ENCODE measurements around the gene GPRIN2. TPM values are rescaled to one million over a fixed set of nuclear protein-coding genes. Genes with fewer than 3 reads are reported as not detected.

GPRIN2 gene
- total RNA-seq, 1 experiment from 2014 or later, result 10.5 TPM

- Histone ChIP-seq H2BK5ac (ENCODE audit: insufficient read length, low read length) (no peak overlapping the region), H2BK15ac (ENCODE audit: low read depth, low read length) (no peak overlapping the region), H3K27ac (ENCODE audit: insufficient read length, low read depth, low read length) (no peak overlapping the region), H3K79me1 (ENCODE audit: insufficient read depth, low read depth, low read length, poor library complexity, severe bottlenecking) (no peaks in the 10 kb centered on the region), H3K79me2 (ENCODE audit: insufficient read depth, low read length) (no peaks in the 10 kb centered on the region), H3K27me3 (ENCODE audit: insufficient read depth, low read length) (peaks cover 2% of the 10 kb centered on the region; the same call in 1 of the 2 replicates), H3K14ac (ENCODE audit: insufficient read depth, low read length) (peak overlapping the region; percentile 16), H3K4ac (ENCODE audit: low read depth, low read length) (no peak overlapping the region), H2BK20ac (ENCODE audit: low read depth, low read length, poor library complexity, severe bottlenecking) (no peak overlapping the region), H3K18ac (ENCODE audit: insufficient read length, low read depth, low read length) (no peak overlapping the region), H3K56ac (ENCODE audit: insufficient read length, low read depth, low read length) (no peak overlapping the region), H2BK12ac (ENCODE audit: insufficient read length, low read depth, low read length) (no peak overlapping the region), H4K8ac (replicated peaks; ENCODE audit: insufficient read length, low read depth, low read length) (no peak overlapping the region), H4K91ac (ENCODE audit: insufficient read length, low read depth, low read length) (no peak overlapping the region), H3K9me3 (ENCODE audit: control insufficient read depth, low read depth, low read length) (no peaks in the 10 kb centered on the region), H3K4me1 (ENCODE audit: insufficient read depth, low read length) (peaks cover 4% of the 10 kb centered on the region; the same call in 1 of the 2 replicates), H3K23me2 (ENCODE audit: insufficient read length, low read depth, low read length, poor library complexity, severe bottlenecking) (peaks cover 14% of the 10 kb centered on the region), H3K9ac (ENCODE audit: extremely low read depth, insufficient read length, low read length) (peak overlapping the region; percentile 27), H4K5ac (ENCODE audit: insufficient read length, low read depth, low read length) (no peak overlapping the region), H4K20me1 (ENCODE audit: control insufficient read depth, insufficient read depth, insufficient read length) (no peaks in the 10 kb centered on the region), H3K4me2 (ENCODE audit: insufficient read depth, insufficient read length, low read length) (peak overlapping the region; percentile 43), H3K23ac (ENCODE audit: insufficient read length, low read depth, low read length) (no peak overlapping the region), H3T11ph (ENCODE audit: low read length) (no peak overlapping the region), H2AFZ (ENCODE audit: low read length) (no peak overlapping the region), H2BK120ac (ENCODE audit: low read depth, low read length, poor library complexity, severe bottlenecking) (no peak overlapping the region), H2AK5ac (ENCODE audit: insufficient read length, low read length) (no peak overlapping the region)
- WGBS (ENCODE audit: extremely low coverage, insufficient read length, low lambda C conversion rate), result no CpG with 5 or more reads among the region's 4 CpGs
- no peaks in the 10 kb centered on the region for H3K36me3 Mint-ChIP-seq (ENCODE audit: insufficient read depth in 1 of 3, low read depth in 3 of 3)
- H3K9me3 Mint-ChIP-seq, result no peaks in the 10 kb centered on the region
- H3K4me3 Mint-ChIP-seq, result no peak overlapping the region
- TF ChIP-seq CTCF (conservative IDR thresholded peaks at IDR 0.05), result no peak
- no peaks in the 10 kb centered on the region for H3K27me3 Mint-ChIP-seq (ENCODE audit: low read depth)
- DNase-seq, result peak; percentile 56
- no peak overlapping the region; a peak in 1 of 7 replicates for H3K27ac Mint-ChIP-seq
- H3K4me1 Mint-ChIP-seq, result peaks cover 3 to 4% of the 10 kb centered on the region in 2 experiments; a peak in 3 of 4 replicates
Measured at GRCh38 chr10:46555366-46555712, 1.1 kb downstream of the GPRIN2 start.

Measured in H9 (cell line).